ENCODE results near the gene PHACTR4.

GRCh38 chr1:28380394-28380793, 10.9 kb downstream of the PHACTR4 start:
- TF ChIP-seq NR2C2 (CRISPR knock-in tag; IDR thresholded peaks at IDR 0.05) (no peak), ZNF512 (CRISPR knock-in tag; IDR thresholded peaks at IDR 0.05; ENCODE audit: borderline replicate concordance) (no peak), CTCF (IDR thresholded peaks at IDR 0.05) (no peak), FOXK1 (CRISPR knock-in tag; IDR thresholded peaks at IDR 0.05) (no peak), TEAD1 (CRISPR knock-in tag; IDR thresholded peaks at IDR 0.05) (no peak)
